ENCODE measurements around the gene UROC1. TPM values are rescaled to one million over a fixed set of nuclear protein-coding genes. Genes with fewer than 3 reads are reported as not detected.

Gene UROC1
- total and polyA plus RNA-seq, 2 experiments from 2014 or later: not detected

GRCh38 chr3:126525091-126525852, 7.7 kb upstream of the UROC1 start:
- Mint-ChIP-seq H3K9me3 (no peaks in the 10 kb centered on the region), H3K4me1 (peaks cover 9% of the 10 kb centered on the region), H3K4me3 (peak overlapping the region; percentile 76), H3K36me3 (ENCODE audit: low read depth) (no peaks in the 10 kb centered on the region), H3K27me3 (ENCODE audit: insufficient read depth, low read depth, poor library complexity) (peaks cover 11% of the 10 kb centered on the region), H3K27ac (no peak overlapping the region)
- peaks cover 16% of the 10 kb centered on the region for H3K27me3 ChIP-seq (ENCODE audit: insufficient read depth)
- no peak for ATAC-seq
- 0 out of 2 replicates have a peak, but pooled peaks cover 4% of the 10 kb centered on the region for H3K4me1 ChIP-seq (ENCODE audit: insufficient read depth)
- H3K79me2 ChIP-seq (replicated peaks; ENCODE audit: insufficient read depth): no peaks in the 10 kb centered on the region
- no peaks in the 10 kb centered on the region for H3K36me3 ChIP-seq (ENCODE audit: insufficient read depth)
- TF ChIP-seq ZNF114 (CRISPR knock-in tag; IDR thresholded peaks at IDR 0.05): no peak
- no peak for TF ChIP-seq JUNB (IDR thresholded peaks at IDR 0.05; ENCODE audit: unreplicated experiment)
- TF ChIP-seq, protein P1, sequence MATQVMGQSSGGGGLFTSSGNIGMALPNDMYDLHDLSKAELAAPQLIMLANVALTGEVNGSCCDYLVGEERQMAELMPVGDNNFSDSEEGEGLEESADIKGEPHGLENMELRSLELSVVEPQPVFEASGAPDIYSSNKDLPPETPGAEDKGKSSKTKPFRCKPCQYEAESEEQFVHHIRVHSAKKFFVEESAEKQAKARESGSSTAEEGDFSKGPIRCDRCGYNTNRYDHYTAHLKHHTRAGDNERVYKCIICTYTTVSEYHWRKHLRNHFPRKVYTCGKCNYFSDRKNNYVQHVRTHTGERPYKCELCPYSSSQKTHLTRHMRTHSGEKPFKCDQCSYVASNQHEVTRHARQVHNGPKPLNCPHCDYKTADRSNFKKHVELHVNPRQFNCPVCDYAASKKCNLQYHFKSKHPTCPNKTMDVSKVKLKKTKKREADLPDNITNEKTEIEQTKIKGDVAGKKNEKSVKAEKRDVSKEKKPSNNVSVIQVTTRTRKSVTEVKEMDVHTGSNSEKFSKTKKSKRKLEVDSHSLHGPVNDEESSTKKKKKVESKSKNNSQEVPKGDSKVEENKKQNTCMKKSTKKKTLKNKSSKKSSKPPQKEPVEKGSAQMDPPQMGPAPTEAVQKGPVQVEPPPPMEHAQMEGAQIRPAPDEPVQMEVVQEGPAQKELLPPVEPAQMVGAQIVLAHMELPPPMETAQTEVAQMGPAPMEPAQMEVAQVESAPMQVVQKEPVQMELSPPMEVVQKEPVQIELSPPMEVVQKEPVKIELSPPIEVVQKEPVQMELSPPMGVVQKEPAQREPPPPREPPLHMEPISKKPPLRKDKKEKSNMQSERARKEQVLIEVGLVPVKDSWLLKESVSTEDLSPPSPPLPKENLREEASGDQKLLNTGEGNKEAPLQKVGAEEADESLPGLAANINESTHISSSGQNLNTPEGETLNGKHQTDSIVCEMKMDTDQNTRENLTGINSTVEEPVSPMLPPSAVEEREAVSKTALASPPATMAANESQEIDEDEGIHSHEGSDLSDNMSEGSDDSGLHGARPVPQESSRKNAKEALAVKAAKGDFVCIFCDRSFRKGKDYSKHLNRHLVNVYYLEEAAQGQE (IDR thresholded peaks at IDR 0.05; ENCODE audit: unreplicated experiment): no peak
- TF ChIP-seq POLR2AphosphoS5 (IDR thresholded peaks at IDR 0.05; ENCODE audit: low read depth): no peak
- no peak for TF ChIP-seq STAT1 (IDR thresholded peaks at IDR 0.05; ENCODE audit: unreplicated experiment)
- TF ChIP-seq EZH2 (IDR thresholded peaks at IDR 0.05; ENCODE audit: low read depth, unreplicated experiment): no peak
- no peak for TF ChIP-seq CREB1 (CRISPR knock-in tag; IDR thresholded peaks at IDR 0.05; ENCODE audit: low read depth)
- no peak for TF ChIP-seq ZNF331 (CRISPR knock-in tag; IDR thresholded peaks at IDR 0.05; ENCODE audit: low read depth)
- TF ChIP-seq CTCF (conservative IDR thresholded peaks at IDR 0.05; ENCODE audit: low read depth in 2 of 2): no peak
- TF ChIP-seq EZH2phosphoT487 (IDR thresholded peaks at IDR 0.05; ENCODE audit: unreplicated experiment): no peak
- TF ChIP-seq, protein P2, sequence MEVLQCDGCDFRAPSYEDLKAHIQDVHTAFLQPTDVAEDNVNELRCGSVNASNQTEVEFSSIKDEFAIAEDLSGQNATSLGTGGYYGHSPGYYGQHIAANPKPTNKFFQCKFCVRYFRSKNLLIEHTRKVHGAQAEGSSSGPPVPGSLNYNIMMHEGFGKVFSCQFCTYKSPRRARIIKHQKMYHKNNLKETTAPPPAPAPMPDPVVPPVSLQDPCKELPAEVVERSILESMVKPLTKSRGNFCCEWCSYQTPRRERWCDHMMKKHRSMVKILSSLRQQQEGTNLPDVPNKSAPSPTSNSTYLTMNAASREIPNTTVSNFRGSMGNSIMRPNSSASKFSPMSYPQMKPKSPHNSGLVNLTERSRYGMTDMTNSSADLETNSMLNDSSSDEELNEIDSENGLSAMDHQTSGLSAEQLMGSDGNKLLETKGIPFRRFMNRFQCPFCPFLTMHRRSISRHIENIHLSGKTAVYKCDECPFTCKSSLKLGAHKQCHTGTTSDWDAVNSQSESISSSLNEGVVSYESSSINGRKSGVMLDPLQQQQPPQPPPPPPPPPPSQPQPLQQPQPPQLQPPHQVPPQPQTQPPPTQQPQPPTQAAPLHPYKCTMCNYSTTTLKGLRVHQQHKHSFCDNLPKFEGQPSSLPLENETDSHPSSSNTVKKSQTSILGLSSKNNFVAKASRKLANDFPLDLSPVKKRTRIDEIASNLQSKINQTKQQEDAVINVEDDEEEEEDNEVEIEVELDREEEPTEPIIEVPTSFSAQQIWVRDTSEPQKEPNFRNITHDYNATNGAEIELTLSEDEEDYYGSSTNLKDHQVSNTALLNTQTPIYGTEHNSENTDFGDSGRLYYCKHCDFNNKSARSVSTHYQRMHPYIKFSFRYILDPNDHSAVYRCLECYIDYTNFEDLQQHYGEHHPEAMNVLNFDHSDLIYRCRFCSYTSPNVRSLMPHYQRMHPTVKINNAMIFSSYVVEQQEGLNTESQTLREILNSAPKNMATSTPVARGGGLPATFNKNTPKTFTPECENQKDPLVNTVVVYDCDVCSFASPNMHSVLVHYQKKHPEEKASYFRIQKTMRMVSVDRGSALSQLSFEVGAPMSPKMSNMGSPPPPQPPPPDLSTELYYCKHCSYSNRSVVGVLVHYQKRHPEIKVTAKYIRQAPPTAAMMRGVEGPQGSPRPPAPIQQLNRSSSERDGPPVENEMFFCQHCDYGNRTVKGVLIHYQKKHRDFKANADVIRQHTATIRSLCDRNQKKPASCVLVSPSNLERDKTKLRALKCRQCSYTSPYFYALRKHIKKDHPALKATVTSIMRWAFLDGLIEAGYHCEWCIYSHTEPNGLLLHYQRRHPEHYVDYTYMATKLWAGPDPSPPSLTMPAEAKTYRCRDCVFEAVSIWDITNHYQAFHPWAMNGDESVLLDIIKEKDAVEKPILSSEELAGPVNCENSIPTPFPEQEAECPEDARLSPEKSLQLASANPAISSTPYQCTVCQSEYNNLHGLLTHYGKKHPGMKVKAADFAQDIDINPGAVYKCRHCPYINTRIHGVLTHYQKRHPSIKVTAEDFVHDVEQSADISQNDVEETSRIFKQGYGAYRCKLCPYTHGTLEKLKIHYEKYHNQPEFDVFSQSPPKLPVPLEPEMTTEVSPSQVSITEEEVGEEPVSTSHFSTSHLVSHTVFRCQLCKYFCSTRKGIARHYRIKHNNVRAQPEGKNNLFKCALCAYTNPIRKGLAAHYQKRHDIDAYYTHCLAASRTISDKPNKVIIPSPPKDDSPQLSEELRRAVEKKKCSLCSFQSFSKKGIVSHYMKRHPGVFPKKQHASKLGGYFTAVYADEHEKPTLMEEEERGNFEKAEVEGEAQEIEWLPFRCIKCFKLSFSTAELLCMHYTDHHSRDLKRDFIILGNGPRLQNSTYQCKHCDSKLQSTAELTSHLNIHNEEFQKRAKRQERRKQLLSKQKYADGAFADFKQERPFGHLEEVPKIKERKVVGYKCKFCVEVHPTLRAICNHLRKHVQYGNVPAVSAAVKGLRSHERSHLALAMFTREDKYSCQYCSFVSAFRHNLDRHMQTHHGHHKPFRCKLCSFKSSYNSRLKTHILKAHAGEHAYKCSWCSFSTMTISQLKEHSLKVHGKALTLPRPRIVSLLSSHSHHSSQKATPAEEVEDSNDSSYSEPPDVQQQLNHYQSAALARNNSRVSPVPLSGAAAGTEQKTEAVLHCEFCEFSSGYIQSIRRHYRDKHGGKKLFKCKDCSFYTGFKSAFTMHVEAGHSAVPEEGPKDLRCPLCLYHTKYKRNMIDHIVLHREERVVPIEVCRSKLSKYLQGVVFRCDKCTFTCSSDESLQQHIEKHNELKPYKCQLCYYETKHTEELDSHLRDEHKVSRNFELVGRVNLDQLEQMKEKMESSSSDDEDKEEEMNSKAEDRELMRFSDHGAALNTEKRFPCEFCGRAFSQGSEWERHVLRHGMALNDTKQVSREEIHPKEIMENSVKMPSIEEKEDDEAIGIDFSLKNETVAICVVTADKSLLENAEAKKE (CRISPR knock-in tag; IDR thresholded peaks at IDR 0.05): no peak
- TF ChIP-seq NANOG (IDR thresholded peaks at IDR 0.05; ENCODE audit: borderline replicate concordance): no peak
- TF ChIP-seq ETS1 (IDR thresholded peaks at IDR 0.05): no peak
- H3F3A ChIP-seq (replicated peaks; ENCODE audit: low read depth): no peaks in the 10 kb centered on the region
- H3K4me2 ChIP-seq: peak overlapping the region; percentile 91
- H4K20me1 ChIP-seq (replicated peaks; ENCODE audit: insufficient read depth): no peaks in the 10 kb centered on the region
- H3K4me3 ChIP-seq: peak overlapping the region; percentile 73; the same call in 1 of the 2 replicates
- no peaks in the 10 kb centered on the region for H3K9me2 ChIP-seq (ENCODE audit: insufficient read depth)
- no peak overlapping the region for H3K27ac ChIP-seq (ENCODE audit: low read depth)
- DNase-seq (ENCODE audit: low spot score): no peak
- peak overlapping the region; percentile 99 for H2AFZ ChIP-seq
